ENCODE measurements around the gene TLR10.

DNA sequence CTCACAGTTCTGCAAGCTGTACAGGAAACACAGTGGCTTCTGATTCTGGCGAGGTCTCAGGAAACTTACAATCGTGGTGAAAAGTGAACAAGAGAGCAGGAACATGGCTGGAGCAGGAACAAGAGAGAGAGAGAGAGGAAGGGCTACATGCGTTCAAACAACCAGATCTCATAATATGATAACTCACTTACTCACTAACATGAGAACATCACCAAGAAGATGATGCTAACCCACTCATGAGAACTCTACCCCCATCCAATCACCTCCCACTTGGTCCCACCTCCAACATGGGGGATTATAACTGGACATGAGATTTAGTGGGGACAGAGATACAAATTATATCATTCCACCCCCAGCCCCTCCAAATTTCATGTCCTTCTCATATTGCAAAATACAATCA, 31.6 kb upstream of the TLR10 start:
- TF ChIP-seq CTCF (IDR thresholded peaks at IDR 0.05), result no peak
- no peak for TF ChIP-seq POLR2A (IDR thresholded peaks at IDR 0.05)

All from tibial nerve (tissue), 3 donors.